Neural cell (in vitro differentiated cells): ENCODE results near the gene MYL4. TPM values are rescaled to one million over a fixed set of nuclear protein-coding genes. Genes with fewer than 3 reads are reported as not detected.
"Not testable (repeated sequence)": the region's sequence is repeated elsewhere in the genome, so short reads cannot be mapped to it uniquely, and the experiment has no call there.

Experiments used
- H2AFZ ChIP-seq: fragments of 200-600, 300-800 bp; sonication (generic), shearing (Covaris generic); 2 replicates; pipeline ENCODE4 v1.6.0; 2014; ENCODE audit warnings: low read depth, mild to moderate bottlenecking, antibody characterized with exemption, low read length, moderate library complexity
- H3F3A ChIP-seq: fragments of 200-600 bp; shearing (Covaris generic); 2 replicates; pipeline ENCODE4 v1.6.1; 2016; ENCODE audit warnings: mild to moderate bottlenecking, moderate library complexity, mixed read lengths, antibody characterized with exemption, low read length; ENCODE audit not compliant: insufficient read depth, poor library complexity, severe bottlenecking
- H3K27ac ChIP-seq: fragments of 200-600, 300-800 bp; sonication (generic), shearing (Covaris generic); 2 replicates; pipeline ENCODE4 v1.5.1; 2014; ENCODE audit warnings: mild to moderate bottlenecking, low read length, moderate library complexity
- H3K27me3 ChIP-seq: fragments of 300-800, 200-600 bp; sonication (generic), shearing (Covaris generic); 2 replicates; pipeline ENCODE4 v1.6.0; 2014; ENCODE audit warnings: mild to moderate bottlenecking, low read depth, low read length, moderate library complexity; ENCODE audit not compliant: insufficient read depth
- H3K36me3 ChIP-seq: fragments of 300-800, 200-600 bp; sonication (generic), shearing (Covaris generic); 2 replicates; pipeline ENCODE4 v1.5.1; 2014; ENCODE audit warnings: mild to moderate bottlenecking, antibody characterized with exemption, low read length, moderate library complexity; ENCODE audit not compliant: insufficient read depth
- H3K4me2 ChIP-seq: fragments of 300-800, 200-600 bp; sonication (generic), shearing (Covaris generic); 2 replicates; pipeline ENCODE4 v1.6.0; 2014; ENCODE audit warnings: mild to moderate bottlenecking, low read length
- H3K4me3 ChIP-seq: fragments of 300-800, 200-600 bp; sonication (generic), shearing (Covaris generic); 2 replicates; pipeline ENCODE4 v1.5.1; 2014; ENCODE audit warnings: mild to moderate bottlenecking, low read length, moderate library complexity
- H3K79me2 ChIP-seq: fragments of 200-600 bp; shearing (Covaris generic); replicated peaks from 2 replicates; pipeline ENCODE4 v1.6.0; 2014; ENCODE audit warnings: mild to moderate bottlenecking, low read length, moderate library complexity; ENCODE audit not compliant: insufficient read depth
- H3K9ac ChIP-seq: fragments of 300-800, 200-600 bp; sonication (generic), shearing (Covaris generic); 2 replicates; pipeline ENCODE4 v1.6.1; 2016; ENCODE audit warnings: mild to moderate bottlenecking, low read length, mixed read lengths
- H3K9me2 ChIP-seq: fragments of 200-600 bp; shearing (Covaris generic); 2 replicates; pipeline ENCODE4 v1.6.1; 2016; ENCODE audit warnings: mild to moderate bottlenecking, low read length, mixed read lengths; ENCODE audit not compliant: insufficient read depth
- H3K9me3 ChIP-seq: fragments of 200-600, 300-800 bp; sonication (generic), shearing (Covaris generic); 2 replicates; pipeline ENCODE4 v1.6.1; 2016; ENCODE audit warnings: mild to moderate bottlenecking, mixed run types, low read length, moderate library complexity, mixed read lengths
- H4K20me1 ChIP-seq: fragments of 200-600 bp; shearing (Covaris generic); 2 replicates; pipeline ENCODE4 v1.6.1; 2016; ENCODE audit warnings: mild to moderate bottlenecking, mixed run types; ENCODE audit not compliant: insufficient read depth
- CTCF ChIP-seq: fragments of 450-650 bp; IDR thresholded peaks from 2 replicates; pipeline ENCODE4 v1.5.1; 2014; ENCODE audit warnings: antibody characterized with exemption, mild to moderate bottlenecking, moderate library complexity; ENCODE audit not compliant: poor library complexity, severe bottlenecking
- EP300 ChIP-seq: fragments of 450-650 bp; conservative IDR thresholded peaks from 2 replicates; pipeline ENCODE4 v1.6.1; 2014; ENCODE audit warnings: antibody characterized with exemption, mild to moderate bottlenecking, moderate library complexity; ENCODE audit not compliant: poor library complexity, severe bottlenecking
- EZH2 ChIP-seq: fragments of 200-600, 300-800 bp; shearing (Covaris generic), sonication (generic); IDR thresholded peaks from 2 replicates; pipeline ENCODE4 v1.6.1; 2014; ENCODE audit warnings: antibody characterized with exemption, low read length, borderline replicate concordance, mild to moderate bottlenecking; ENCODE audit not compliant: insufficient read depth, poor library complexity, severe bottlenecking
- MXI1 ChIP-seq: fragments of 450-650 bp; conservative IDR thresholded peaks from 2 replicates; pipeline ENCODE4 v1.6.1; 2014; ENCODE audit warnings: antibody characterized with exemption, mild to moderate bottlenecking; ENCODE audit not compliant: poor library complexity, severe bottlenecking
- POLR2AphosphoS5 ChIP-seq: IDR thresholded peaks from 2 replicates; pipeline ENCODE4 v1.6.1; 2012
- RAD21 ChIP-seq: fragments of 450-650 bp; conservative IDR thresholded peaks from 2 replicates; pipeline ENCODE4 v1.6.1; 2014; ENCODE audit warnings: antibody characterized with exemption, mild to moderate bottlenecking, moderate library complexity
- REST ChIP-seq: IDR thresholded peaks from 2 replicates; pipeline ENCODE4 v1.6.1; 2012; ENCODE audit warnings: borderline replicate concordance
- SMC3 ChIP-seq: fragments of 450-650 bp; conservative IDR thresholded peaks from 2 replicates; pipeline ENCODE4 v1.6.1; 2014; ENCODE audit warnings: antibody characterized with exemption, mild to moderate bottlenecking, moderate library complexity; ENCODE audit not compliant: poor library complexity
- polyA plus RNA-seq: library from polyadenylated mRNA; depleted of rRNA; stranded (reverse); fragments of >200 nt; gene quantifications from 2 replicates; pipeline ENCODE4 v1.2.3, GENCODE V29; 2014

Gene MYL4
- polyA plus RNA-seq, 1 donor from 2014 or later: not detected

GRCh38 chr17:47269561-47270280, 60.6 kb downstream of the MYL4 start:
- H3K9me2 ChIP-seq, H2AFZ ChIP-seq: not testable (repeated sequence)

GRCh38 chr17:47270946-47271705, 62.0 kb downstream of the MYL4 start:
- Histone ChIP-seq H3K79me2 (no peaks in the 10 kb centered on the region), H3K9me3 (no peaks in the 10 kb centered on the region), H3K9ac (no peak overlapping the region), H3F3A (no peaks in the 10 kb centered on the region), H3K27me3 (no peaks in the 10 kb centered on the region), H4K20me1 (no peaks in the 10 kb centered on the region), H3K4me3 (no peak overlapping the region), H3K9me2 (no peaks in the 10 kb centered on the region), H3K36me3 (no peaks in the 10 kb centered on the region), H2AFZ (no peak overlapping the region), H3K27ac (no peak overlapping the region), H3K4me2 (no peak overlapping the region)
- TF ChIP-seq EZH2: no peak
- no peak for TF ChIP-seq CTCF
- no peak for TF ChIP-seq EP300
- TF ChIP-seq POLR2AphosphoS5: no peak
- TF ChIP-seq RAD21: no peak
- TF ChIP-seq SMC3: no peak

More at GRCh38 chr17:47269561-47270280, 60.6 kb downstream of the MYL4 start:
- H3K27ac ChIP-seq, H4K20me1 ChIP-seq, H3K36me3 ChIP-seq, H3K4me2 ChIP-seq, H3K27me3 ChIP-seq, H3K79me2 ChIP-seq, H3K9me3 ChIP-seq, H3K4me3 ChIP-seq, H3F3A ChIP-seq, H3K9ac ChIP-seq: not testable (repeated sequence)

- Histone ChIP-seq H3K27me3 (no peaks in the 10 kb centered on the region), H3K27ac (no peak overlapping the region), H3K36me3 (no peaks in the 10 kb centered on the region), H2AFZ (no peak overlapping the region), H3K9me3 (no peaks in the 10 kb centered on the region), H3K9me2 (no peaks in the 10 kb centered on the region), H3K9ac (no peak overlapping the region), H3K4me3 (no peak overlapping the region), H4K20me1 (no peaks in the 10 kb centered on the region), H3K4me2 (no peak overlapping the region), H3F3A (no peaks in the 10 kb centered on the region), H3K79me2 (no peaks in the 10 kb centered on the region)
- no peak for TF ChIP-seq EP300
- TF ChIP-seq MXI1: no peak
- no peak for TF ChIP-seq REST
- TF ChIP-seq SMC3: no peak
These were observed 63.3 kb downstream of the MYL4 start for GRCh38 chr17:47272491-47272890.
